Testis (tissue), 3 donors: ENCODE measurements around the gene CDK5R1. TPM values are rescaled to one million over a fixed set of nuclear protein-coding genes. Genes with fewer than 3 reads are reported as not detected.

Experiments used
- DNase-seq: peaks from one replicate; pipeline ENCODE4 v3.0.0-alpha.2; 2019
- H3K27ac ChIP-seq, 2 donors: fragments of 200-600 bp; sonication (generic); one replicate each; pipeline ENCODE4 v1.5.1; 2019
- H3K27me3 ChIP-seq: fragments of 200-600 bp; sonication (generic); one replicate; pipeline ENCODE4 v1.5.1; 2019
- H3K36me3 ChIP-seq: fragments of 200-600 bp; sonication (generic); one replicate; pipeline ENCODE4 v1.5.1; 2017; ENCODE audit warnings: low read depth; ENCODE audit errors: missing control alignments
- H3K4me1 ChIP-seq: fragments of 200-600 bp; sonication (generic); one replicate; pipeline ENCODE4 v1.5.1; 2019
- H3K4me3 ChIP-seq, 2 donors: fragments of 200-600 bp; sonication (generic); one replicate each; pipeline ENCODE4 v1.5.1; 2017 to 2019
- H3K9me3 ChIP-seq: fragments of 200-600 bp; sonication (generic); one replicate; pipeline ENCODE4 v1.5.1; 2017
- POLR2A ChIP-seq: fragments of 450-650 bp; IDR thresholded peaks from one replicate; pipeline ENCODE4 v1.6.1; 2017; ENCODE audit warnings: antibody characterized with exemption, mild to moderate bottlenecking, moderate library complexity
- WGBS, 2 donors: methylation state at CpG; one replicate each; pipeline ENCODE4 v1.1.5; 2018; 5-methylcytosine and 5-hydroxymethylcytosine counted together
- intact Hi-C: fragments of 100-400 bp; cut with DNase I; formaldehyde crosslinking; loops from one replicate; pipeline ENCODE4 v1.15.1; 2023; ENCODE audit warnings: low total_unique reads
- polyA plus RNA-seq: library from polyadenylated mRNA; stranded (reverse); fragments of 350-450 nt; fragmentation: Illumina TruSeq; extraction: RNeasy Lipid Tissue Mini Kit (QIAGEN cat#74804); gene quantifications from one replicate; pipeline ENCODE4 v1.2.3, GENCODE V29; 2014; ENCODE audit warnings: low read depth, low replicate concordance; ENCODE audit not compliant: insufficient read depth
- total RNA-seq, 2 donors: library from RNA; depleted of rRNA; stranded (reverse); fragments of >200 nt; gene quantifications; one replicate each; pipeline ENCODE4 v1.2.3, GENCODE V29; 2016
- TF ChIP-seq, protein P1 (sequence below), 3 experiments: fragments of 450-650 bp in 2 of 3; fragments of 200-600 bp in 1 of 3; sonication (generic) in 1 of 3; IDR thresholded peaks; one replicate each; pipeline ENCODE4 v1.5.1; 2016 to 2019; ENCODE audit warnings: antibody characterized with exemption in 3 of 3, mild to moderate bottlenecking in 2 of 3, moderate library complexity in 1 of 3

The CDK5R1 gene
- total and polyA plus RNA-seq, 3 donors from 2014 or later, result 13.2 to 17.0 (median 16.2) TPM

DNA sequence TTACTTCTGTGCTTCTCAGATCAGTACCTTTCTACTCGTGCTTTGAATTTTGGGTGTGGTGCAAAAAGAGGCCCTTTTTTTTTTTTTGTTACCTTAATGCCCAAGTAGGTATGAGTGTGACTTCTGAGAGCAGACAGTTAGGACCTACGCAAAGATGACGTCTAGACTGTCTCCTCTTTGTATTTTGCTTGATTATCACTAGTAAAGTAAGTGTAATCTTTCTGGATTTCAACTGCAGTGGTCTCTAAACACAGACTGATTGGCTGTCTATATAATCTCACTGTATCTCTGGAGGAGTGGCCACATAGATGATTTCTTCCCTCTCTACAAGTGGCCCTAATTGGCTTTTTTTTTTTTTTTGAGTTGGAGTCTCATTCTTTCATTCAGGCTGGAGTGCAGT lies 11.5 kb upstream of the CDK5R1 start:
- no peaks in the 10 kb centered on the region for H3K9me3 ChIP-seq
- DNase-seq, result no peak
- 90 to 94% methylated on average over 3 of the region's 3 CpGs for WGBS, 2 donors
- H3K27ac ChIP-seq, result no peak overlapping the region
- no peak overlapping the region for H3K4me3 ChIP-seq
- no peaks in the 10 kb centered on the region for H3K27me3 ChIP-seq
- H3K36me3 ChIP-seq, result no peaks in the 10 kb centered on the region
- TF ChIP-seq POLR2A, result no peak
- intact Hi-C loops, result no loop called here
- H3K4me1 ChIP-seq, result no peaks in the 10 kb centered on the region

DNA sequence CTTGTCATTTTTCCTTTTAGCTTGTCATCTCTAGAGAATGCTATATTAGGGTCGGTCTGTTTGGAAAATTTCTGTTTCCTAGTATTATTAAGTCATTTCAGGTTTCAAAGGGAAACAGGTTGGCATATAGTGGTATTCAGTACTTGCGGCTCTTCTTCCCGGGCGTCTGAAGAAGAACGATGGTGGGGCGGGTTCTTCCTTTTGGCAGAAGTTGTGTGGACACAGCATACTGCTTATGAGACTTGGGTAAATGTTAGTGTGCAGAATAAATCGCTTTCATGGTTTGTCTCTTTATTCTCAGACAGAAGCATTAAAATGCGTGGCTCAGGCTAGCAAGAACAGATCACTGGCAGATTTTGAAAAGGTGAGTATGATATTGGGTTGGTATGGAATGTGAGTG lies 9.6 kb upstream of the CDK5R1 start:
- Histone ChIP-seq H3K27me3 (no peaks in the 10 kb centered on the region), H3K4me3 (no peak overlapping the region), H3K4me1 (no peaks in the 10 kb centered on the region), H3K36me3 (no peaks in the 10 kb centered on the region), H3K9me3 (no peaks in the 10 kb centered on the region), H3K27ac (no peak overlapping the region)
- 94 to 96% methylated on average over 8 of the region's 8 CpGs for WGBS, 2 donors
- TF ChIP-seq POLR2A, result no peak
- TF ChIP-seq, protein P1, sequence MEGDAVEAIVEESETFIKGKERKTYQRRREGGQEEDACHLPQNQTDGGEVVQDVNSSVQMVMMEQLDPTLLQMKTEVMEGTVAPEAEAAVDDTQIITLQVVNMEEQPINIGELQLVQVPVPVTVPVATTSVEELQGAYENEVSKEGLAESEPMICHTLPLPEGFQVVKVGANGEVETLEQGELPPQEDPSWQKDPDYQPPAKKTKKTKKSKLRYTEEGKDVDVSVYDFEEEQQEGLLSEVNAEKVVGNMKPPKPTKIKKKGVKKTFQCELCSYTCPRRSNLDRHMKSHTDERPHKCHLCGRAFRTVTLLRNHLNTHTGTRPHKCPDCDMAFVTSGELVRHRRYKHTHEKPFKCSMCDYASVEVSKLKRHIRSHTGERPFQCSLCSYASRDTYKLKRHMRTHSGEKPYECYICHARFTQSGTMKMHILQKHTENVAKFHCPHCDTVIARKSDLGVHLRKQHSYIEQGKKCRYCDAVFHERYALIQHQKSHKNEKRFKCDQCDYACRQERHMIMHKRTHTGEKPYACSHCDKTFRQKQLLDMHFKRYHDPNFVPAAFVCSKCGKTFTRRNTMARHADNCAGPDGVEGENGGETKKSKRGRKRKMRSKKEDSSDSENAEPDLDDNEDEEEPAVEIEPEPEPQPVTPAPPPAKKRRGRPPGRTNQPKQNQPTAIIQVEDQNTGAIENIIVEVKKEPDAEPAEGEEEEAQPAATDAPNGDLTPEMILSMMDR (IDR thresholded peaks at IDR 0.05), result no peak
- intact Hi-C loops, result no loop called here
- DNase-seq, result no peak

GRCh38 chr17:32479074-32479617 lies 7.6 kb upstream of the CDK5R1 start:
- H3K9me3 ChIP-seq, result no peaks in the 10 kb centered on the region
- no peak overlapping the region for H3K27ac ChIP-seq
- TF ChIP-seq, protein P1 (IDR thresholded peaks at IDR 0.05), result no peak
- TF ChIP-seq POLR2A, result no peak
- intact Hi-C loops, result no loop called here
- H3K4me3 ChIP-seq, result no peak overlapping the region
- no peaks in the 10 kb centered on the region for H3K36me3 ChIP-seq
- H3K4me1 ChIP-seq, result peaks cover 10% of the 10 kb centered on the region
- DNase-seq, result no peak
- H3K27me3 ChIP-seq, result no peaks in the 10 kb centered on the region
- 80 to 89% methylated on average over 5 of the region's 5 CpGs for WGBS, 2 donors

GRCh38 chr17:32481193-32481592 lies 5.6 kb upstream of the CDK5R1 start:
- TF ChIP-seq, protein P1 (IDR thresholded peaks at IDR 0.05), result no peak
- no peak for TF ChIP-seq POLR2A
- Histone ChIP-seq H3K27me3 (no peaks in the 10 kb centered on the region), H3K27ac (no peak overlapping the region), H3K4me1 (peaks cover 23% of the 10 kb centered on the region), H3K9me3 (no peaks in the 10 kb centered on the region), H3K4me3 (no peak overlapping the region), H3K36me3 (no peaks in the 10 kb centered on the region)
- 80% methylated on average over 8 of the region's 8 CpGs for WGBS, 2 donors
- no peak for DNase-seq
- intact Hi-C loops, result no loop called here

DNA sequence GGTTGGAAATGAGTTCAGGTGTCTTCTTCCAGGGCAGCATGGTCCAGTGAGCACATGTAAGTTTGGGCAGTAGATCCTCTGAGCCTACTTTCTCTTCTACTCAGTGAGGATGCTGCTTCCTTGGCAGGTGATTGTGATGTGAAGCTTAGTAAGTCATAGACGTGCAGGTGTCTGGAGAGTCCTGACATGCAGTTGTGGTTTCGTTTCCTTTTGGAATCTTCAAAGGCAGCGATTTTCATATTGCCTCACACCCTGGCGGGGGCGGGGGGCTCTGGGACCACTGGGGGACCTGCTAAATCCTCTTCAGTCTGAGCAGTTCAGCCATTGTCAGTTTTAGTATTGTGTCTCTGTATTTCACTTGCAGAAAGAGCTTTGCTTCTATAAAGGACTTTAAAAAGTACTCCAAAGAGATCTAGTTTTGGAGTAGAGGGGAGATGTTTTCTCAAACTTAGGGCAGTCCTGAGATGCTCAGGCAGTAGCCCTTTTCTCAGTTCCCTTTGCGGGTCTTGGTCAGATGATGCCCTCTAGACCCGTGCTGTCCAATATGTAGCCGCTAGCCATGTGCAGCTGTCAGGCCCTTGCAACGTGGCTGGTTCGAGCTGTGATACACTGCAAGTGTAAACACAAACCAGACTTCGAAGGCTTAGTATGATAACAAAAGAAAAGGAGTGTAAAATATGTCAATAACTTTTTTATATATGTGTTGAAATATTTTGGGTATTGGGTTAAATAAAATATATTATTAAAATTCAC lies 4.0 kb upstream of the CDK5R1 start:
- no peaks in the 10 kb centered on the region for H3K27me3 ChIP-seq
- H3K4me1 ChIP-seq, result peaks cover 28% of the 10 kb centered on the region
- H3K9me3 ChIP-seq, result no peaks in the 10 kb centered on the region
- H3K36me3 ChIP-seq, result no peaks in the 10 kb centered on the region
- no peak for DNase-seq
- 70 to 77% methylated on average over 11 of the region's 11 CpGs for WGBS, 2 donors
- H3K27ac ChIP-seq, result peak overlapping the region in 1 of 2 donors; percentile 65
- no peak overlapping the region for H3K4me3 ChIP-seq
- intact Hi-C loops, result no loop called here
- no peak for TF ChIP-seq POLR2A
- TF ChIP-seq, protein P1 (IDR thresholded peaks at IDR 0.05), result no peak
